Peyer's patch (tissue), 4 donors: ENCODE measurements around the gene TCP11L2. TPM values are rescaled to one million over a fixed set of nuclear protein-coding genes. Genes with fewer than 3 reads are reported as not detected.

ENCODE experiments used
- DNase-seq, 3 donors: peaks; one replicate each; pipeline ENCODE4 v3.0.0-alpha.2; 2017 to 2019
- H3K27ac ChIP-seq, 4 donors: fragments of 200-600 bp; sonication (generic); one replicate each; pipeline ENCODE4 v1.5.1; 2016 to 2019
- H3K27me3 ChIP-seq, 2 donors: fragments of 200-600 bp; sonication (generic); one replicate each; pipeline ENCODE4 v1.5.1; 2019
- H3K36me3 ChIP-seq, 3 donors: fragments of 200-600 bp; sonication (generic); one replicate each; pipeline ENCODE4 v1.5.1; 2016 to 2019
- H3K4me1 ChIP-seq, 4 donors: fragments of 200-600 bp; sonication (generic); one replicate each; pipeline ENCODE4 v1.5.1; 2016 to 2019
- H3K4me3 ChIP-seq, 4 donors: fragments of 200-600 bp; sonication (generic); 1 replicate in 3 of 4; 2 replicates in 1 of 4; pipeline ENCODE4 v1.5.1; 2016 to 2019; ENCODE audit warnings: mild to moderate bottlenecking in 1 of 4
- H3K9me3 ChIP-seq, 4 donors: fragments of 200-600 bp; sonication (generic); one replicate each; pipeline ENCODE4 v1.5.1; 2016 to 2019; ENCODE audit warnings: mild to moderate bottlenecking in 1 of 4
- CTCF ChIP-seq, 6 experiments: fragments of 450-650 bp in 4 of 6; fragments of 200-600 bp in 2 of 6; sonication (generic) in 1 of 6; IDR thresholded peaks; one replicate each; pipeline ENCODE4 v1.5.1; 2017 to 2019; ENCODE audit warnings: antibody characterized with exemption in 6 of 6, mild to moderate bottlenecking in 3 of 6, moderate library complexity in 1 of 6
- POLR2A ChIP-seq, 2 donors: fragments of 450-650 bp; IDR thresholded peaks; one replicate each; pipeline ENCODE4 v1.5.1; 2017; ENCODE audit warnings: antibody characterized with exemption in 2 of 2, mild to moderate bottlenecking in 2 of 2, moderate library complexity in 2 of 2
- total RNA-seq, 4 donors: library from RNA; depleted of rRNA; stranded (reverse); fragments of >200 nt; gene quantifications; one replicate each; pipeline ENCODE4 v1.1.0, GENCODE V29; 2016

Gene TCP11L2
- total RNA-seq, 4 donors from 2014 or later = 39.9 to 63.5 (median 48.9) TPM

GRCh38 chr12:106258226-106258625 is 44.3 kb upstream of the TCP11L2 start:
- H3K9me3 ChIP-seq = no peaks in the 10 kb centered on the region
- H3K4me1 ChIP-seq = no peaks in the 10 kb centered on the region
- TF ChIP-seq CTCF (IDR thresholded peaks at IDR 0.05) (no peak), POLR2A (IDR thresholded peaks at IDR 0.05) (no peak)
- no peak overlapping the region for H3K4me3 ChIP-seq
- no peak for DNase-seq
- no peak overlapping the region for H3K27ac ChIP-seq
- H3K36me3 ChIP-seq = no peaks in the 10 kb centered on the region
- no peaks in the 10 kb centered on the region for H3K27me3 ChIP-seq

GRCh38 chr12:106258935-106259334 is 43.6 kb upstream of the TCP11L2 start:
- no peak for DNase-seq
- no peaks in the 10 kb centered on the region for H3K4me1 ChIP-seq
- no peaks in the 10 kb centered on the region for H3K27me3 ChIP-seq
- H3K9me3 ChIP-seq = no peaks in the 10 kb centered on the region
- no peak overlapping the region for H3K27ac ChIP-seq
- no peaks in the 10 kb centered on the region for H3K36me3 ChIP-seq
- TF ChIP-seq POLR2A (IDR thresholded peaks at IDR 0.05) (no peak), CTCF (IDR thresholded peaks at IDR 0.05) (no peak)
- H3K4me3 ChIP-seq = no peak overlapping the region

GRCh38 chr12:106265116-106265515 is 37.4 kb upstream of the TCP11L2 start:
- Histone ChIP-seq H3K4me3 (no peak overlapping the region), H3K27ac (no peak overlapping the region), H3K4me1 (no peaks in the 10 kb centered on the region), H3K9me3 (no peaks in the 10 kb centered on the region), H3K36me3 (no peaks in the 10 kb centered on the region), H3K27me3 (no peaks in the 10 kb centered on the region)
- no peak for TF ChIP-seq POLR2A (IDR thresholded peaks at IDR 0.05)
- TF ChIP-seq CTCF (IDR thresholded peaks at IDR 0.05) = no peak
- DNase-seq = no peak

- H3K36me3 ChIP-seq = no peaks in the 10 kb centered on the region
- H3K4me1 ChIP-seq = no peaks in the 10 kb centered on the region
- no peaks in the 10 kb centered on the region for H3K9me3 ChIP-seq
- no peaks in the 10 kb centered on the region for H3K27me3 ChIP-seq
- no peak overlapping the region for H3K4me3 ChIP-seq
- no peak overlapping the region for H3K27ac ChIP-seq
- DNase-seq = no peak
- TF ChIP-seq POLR2A (IDR thresholded peaks at IDR 0.05) (no peak), CTCF (IDR thresholded peaks at IDR 0.05) (no peak)
Observed at GRCh38 chr12:106267535-106267934, 35.0 kb upstream of the TCP11L2 start.

GRCh38 chr12:106269150-106269771 is 33.3 kb upstream of the TCP11L2 start:
- no peak for TF ChIP-seq POLR2A (IDR thresholded peaks at IDR 0.05)
- no peak for TF ChIP-seq CTCF (IDR thresholded peaks at IDR 0.05)
- no peak for DNase-seq

More at GRCh38 chr12:106269150-106269771, 33.3 kb upstream of the TCP11L2 start:
- Histone ChIP-seq H3K27ac (no peak overlapping the region), H3K27me3 (no peaks in the 10 kb centered on the region), H3K4me3 (no peak overlapping the region), H3K36me3 (no peaks in the 10 kb centered on the region), H3K4me1 (no peaks in the 10 kb centered on the region), H3K9me3 (no peaks in the 10 kb centered on the region)
